Measurements from ENCODE around the gene GPC6.

Gene GPC6

GRCh38 chr13:93744886-93745285 is 518.3 kb downstream of the GPC6 start:
- TF ChIP-seq ZFX (IDR thresholded peaks at IDR 0.05) (no peak), CTCF (conservative IDR thresholded peaks at IDR 0.05) (no peak)
- H3K27ac ChIP-seq: no peak overlapping the region

GRCh38 chr13:93745884-93746283 is 519.3 kb downstream of the GPC6 start:
- no peak overlapping the region for H3K27ac ChIP-seq
- TF ChIP-seq CTCF (conservative IDR thresholded peaks at IDR 0.05) (no peak), ZFX (IDR thresholded peaks at IDR 0.05) (no peak)

DNA sequence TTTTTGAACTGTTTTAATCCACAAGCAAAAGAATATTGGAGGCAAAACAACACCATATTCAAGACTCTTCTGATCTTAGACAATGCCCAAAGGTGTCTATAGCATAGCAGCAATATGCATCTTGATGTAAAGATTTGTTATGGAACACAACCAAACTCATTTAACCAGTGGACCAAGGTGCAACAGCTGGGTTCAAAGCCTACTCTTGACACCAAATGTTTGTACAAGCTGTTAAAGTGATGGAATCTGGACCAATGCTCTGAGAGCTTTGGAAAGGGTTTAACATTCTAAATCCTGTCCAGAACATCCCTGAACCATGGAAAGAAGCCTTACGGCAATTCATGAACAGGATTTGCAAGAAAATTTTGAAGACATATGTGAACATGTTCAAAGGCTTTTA is 520.0 kb downstream of the GPC6 start:
- no peak overlapping the region for H3K27ac ChIP-seq
- TF ChIP-seq CTCF (conservative IDR thresholded peaks at IDR 0.05) (no peak), ZFX (IDR thresholded peaks at IDR 0.05) (no peak)

GRCh38 chr13:93750676-93751075 is 524.1 kb downstream of the GPC6 start:
- no peak overlapping the region for H3K27ac ChIP-seq
- TF ChIP-seq CTCF (conservative IDR thresholded peaks at IDR 0.05): no peak
- TF ChIP-seq ZFX (IDR thresholded peaks at IDR 0.05): no peak

- TF ChIP-seq ZFX (IDR thresholded peaks at IDR 0.05) (no peak), CTCF (conservative IDR thresholded peaks at IDR 0.05) (no peak)
Observed at GRCh38 chr13:93751117-93751516, 524.5 kb downstream of the GPC6 start.

GRCh38 chr13:93752541-93752940 is 525.9 kb downstream of the GPC6 start:
- H3K27ac ChIP-seq: no peak overlapping the region
- TF ChIP-seq ZFX (IDR thresholded peaks at IDR 0.05) (no peak), CTCF (conservative IDR thresholded peaks at IDR 0.05) (no peak)

More at GRCh38 chr13:93751117-93751516, 524.5 kb downstream of the GPC6 start:
- H3K27ac ChIP-seq: no peak overlapping the region

GRCh38 chr13:93753639-93754038 is 527.0 kb downstream of the GPC6 start:
- no peak overlapping the region for H3K27ac ChIP-seq
- TF ChIP-seq CTCF (conservative IDR thresholded peaks at IDR 0.05): no peak
- no peak for TF ChIP-seq ZFX (IDR thresholded peaks at IDR 0.05)
